ENCODE results near the gene ATP5ME. TPM values are rescaled to one million over a fixed set of nuclear protein-coding genes. Genes with fewer than 3 reads are reported as not detected.
A peak's percentile ranks its signal among the peaks of the same experiment; 100 is the strongest.

The ATP5ME gene
- total and polyA plus RNA-seq, 2 of the 13 experiments (the other 11 are each of a cell fraction or from before 2014, with no cell fraction given) = 305 to 753 TPM

DNA sequence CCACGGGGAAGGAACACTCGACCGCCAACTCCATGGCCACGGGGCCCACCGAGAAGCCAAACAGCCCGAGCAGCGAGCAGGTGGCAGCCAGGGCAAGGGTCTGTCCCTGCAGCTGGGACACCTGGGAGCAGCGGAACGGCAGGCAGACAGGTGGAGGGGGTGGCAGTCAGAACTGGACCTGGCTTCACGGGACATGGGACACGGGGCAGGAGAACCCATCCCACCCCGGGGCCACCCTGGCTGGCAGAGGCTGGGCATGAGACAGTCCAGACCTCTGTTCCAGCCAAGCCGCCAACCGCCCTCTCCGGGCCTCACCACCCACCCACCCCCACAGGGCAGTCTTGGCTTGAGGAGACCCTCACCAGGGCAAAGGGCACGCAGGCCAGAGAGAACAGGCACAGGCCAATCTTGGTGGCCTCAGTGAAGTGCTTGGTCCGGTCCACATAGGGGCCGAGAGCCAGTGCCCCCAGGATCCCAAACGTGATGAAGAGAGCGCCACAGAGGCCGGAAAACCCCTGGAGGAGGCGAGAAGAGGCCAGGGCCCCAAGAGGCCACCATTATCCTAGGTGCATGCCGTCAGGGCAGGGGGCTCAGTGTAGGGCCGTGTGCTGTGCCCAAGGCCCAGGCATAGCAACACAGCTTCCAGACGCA lies 9.3 kb upstream of the ATP5ME start (continued):
- TF ChIP-seq RORA (CRISPR knock-in tag; IDR thresholded peaks at IDR 0.05) = no peak
- TF ChIP-seq ZFP90 (CRISPR knock-in tag; IDR thresholded peaks at IDR 0.05; ENCODE audit: borderline replicate concordance) = peak; percentile 68; the same call in 1 of the 2 replicates
- TF ChIP-seq ELF4 (CRISPR knock-in tag; IDR thresholded peaks at IDR 0.05; ENCODE audit: borderline replicate concordance) = no peak
- peak; percentile 36; the same call in 1 of the 2 replicates for TF ChIP-seq ZSCAN25 (CRISPR knock-in tag; IDR thresholded peaks at IDR 0.05)
- no peak for TF ChIP-seq ZBTB4 (CRISPR knock-in tag; IDR thresholded peaks at IDR 0.05; ENCODE audit: borderline replicate concordance)
- no peak for TF ChIP-seq ZNF33A (CRISPR knock-in tag; IDR thresholded peaks at IDR 0.05; ENCODE audit: borderline replicate concordance)
- no peak for TF ChIP-seq PHB2 (IDR thresholded peaks at IDR 0.05; ENCODE audit: partially characterized antibody)
- TF ChIP-seq MTA3 (CRISPR knock-in tag; IDR thresholded peaks at IDR 0.05) = no peak
- TF ChIP-seq YEATS4 (CRISPR knock-in tag; IDR thresholded peaks at IDR 0.05; ENCODE audit: borderline replicate concordance) = 0 out of 2 replicates have a peak, but pooled peaks have one; percentile 21
- TF ChIP-seq, protein P1, sequence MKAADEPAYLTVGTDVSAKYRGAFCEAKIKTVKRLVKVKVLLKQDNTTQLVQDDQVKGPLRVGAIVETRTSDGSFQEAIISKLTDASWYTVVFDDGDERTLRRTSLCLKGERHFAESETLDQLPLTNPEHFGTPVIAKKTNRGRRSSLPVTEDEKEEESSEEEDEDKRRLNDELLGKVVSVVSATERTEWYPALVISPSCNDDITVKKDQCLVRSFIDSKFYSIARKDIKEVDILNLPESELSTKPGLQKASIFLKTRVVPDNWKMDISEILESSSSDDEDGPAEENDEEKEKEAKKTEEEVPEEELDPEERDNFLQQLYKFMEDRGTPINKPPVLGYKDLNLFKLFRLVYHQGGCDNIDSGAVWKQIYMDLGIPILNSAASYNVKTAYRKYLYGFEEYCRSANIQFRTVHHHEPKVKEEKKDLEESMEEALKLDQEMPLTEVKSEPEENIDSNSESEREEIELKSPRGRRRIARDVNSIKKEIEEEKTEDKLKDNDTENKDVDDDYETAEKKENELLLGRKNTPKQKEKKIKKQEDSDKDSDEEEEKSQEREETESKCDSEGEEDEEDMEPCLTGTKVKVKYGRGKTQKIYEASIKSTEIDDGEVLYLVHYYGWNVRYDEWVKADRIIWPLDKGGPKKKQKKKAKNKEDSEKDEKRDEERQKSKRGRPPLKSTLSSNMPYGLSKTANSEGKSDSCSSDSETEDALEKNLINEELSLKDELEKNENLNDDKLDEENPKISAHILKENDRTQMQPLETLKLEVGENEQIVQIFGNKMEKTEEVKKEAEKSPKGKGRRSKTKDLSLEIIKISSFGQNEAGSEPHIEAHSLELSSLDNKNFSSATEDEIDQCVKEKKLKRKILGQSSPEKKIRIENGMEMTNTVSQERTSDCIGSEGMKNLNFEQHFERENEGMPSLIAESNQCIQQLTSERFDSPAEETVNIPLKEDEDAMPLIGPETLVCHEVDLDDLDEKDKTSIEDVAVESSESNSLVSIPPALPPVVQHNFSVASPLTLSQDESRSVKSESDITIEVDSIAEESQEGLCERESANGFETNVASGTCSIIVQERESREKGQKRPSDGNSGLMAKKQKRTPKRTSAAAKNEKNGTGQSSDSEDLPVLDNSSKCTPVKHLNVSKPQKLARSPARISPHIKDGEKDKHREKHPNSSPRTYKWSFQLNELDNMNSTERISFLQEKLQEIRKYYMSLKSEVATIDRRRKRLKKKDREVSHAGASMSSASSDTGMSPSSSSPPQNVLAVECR (CRISPR knock-in tag; IDR thresholded peaks at IDR 0.05; ENCODE audit: borderline replicate concordance) = 0 out of 2 replicates have a peak, but pooled peaks have one; percentile 44
- 0 out of 2 replicates have a peak, but pooled peaks have one; percentile 37 for TF ChIP-seq KLF12 (CRISPR knock-in tag; IDR thresholded peaks at IDR 0.05; ENCODE audit: borderline replicate concordance)
- no peak for TF ChIP-seq ZNF496 (CRISPR knock-in tag; IDR thresholded peaks at IDR 0.05; ENCODE audit: insufficient replicate concordance)
- 0 out of 2 replicates have a peak, but pooled peaks have one; percentile 43 for TF ChIP-seq ZBTB7A (CRISPR knock-in tag; IDR thresholded peaks at IDR 0.05)
- TF ChIP-seq TOPORS (CRISPR knock-in tag; IDR thresholded peaks at IDR 0.05) = no peak

Data from HepG2 (cell line).